Right lobe of liver (tissue), 6 donors: ENCODE measurements around the gene ZNF311. TPM values are rescaled to one million over a fixed set of nuclear protein-coding genes. Genes with fewer than 3 reads are reported as not detected.
"Not testable (repeated sequence)": the region's sequence is repeated elsewhere in the genome, so short reads cannot be mapped to it uniquely, and the experiment has no call there.

Experiments used
- ATAC-seq, 4 donors: fragments of 200-7000 bp; cut with Tn5 transposase; one replicate each; pipeline ENCODE4 v1.9.1; 2020; ENCODE audit warnings: mild to moderate bottlenecking in 4 of 4, moderate library complexity in 4 of 4
- DNase-seq, 3 donors: peaks; one replicate each; pipeline ENCODE4 v3.0.0-alpha.2; 2020
- H3K27ac ChIP-seq, 3 donors: fragments of 200-600 bp; one replicate each; pipeline ENCODE4 v1.8.0; 2022
- H3K27me3 ChIP-seq, 2 donors: fragments of 200-600 bp; one replicate each; pipeline ENCODE4 v1.8.0; 2022
- H3K36me3 ChIP-seq, 4 donors: fragments of 200-600 bp; sonication (generic) in 1 of 4; one replicate each; pipeline versions ENCODE4 v1.5.1 to v1.8.0; 2017 to 2022; ENCODE audit warnings: control low read depth in 1 of 4
- H3K4me1 ChIP-seq, 4 donors: fragments of 200-600 bp; sonication (generic) in 1 of 4; one replicate each; pipeline versions ENCODE4 v1.5.1 to v1.8.0; 2017 to 2022; ENCODE audit warnings: control low read depth in 1 of 4
- H3K4me3 ChIP-seq, 3 donors: fragments of 200-600 bp; one replicate each; pipeline ENCODE4 v1.8.0; 2022
- H3K9me3 ChIP-seq, 4 donors: fragments of 200-600 bp; sonication (generic) in 1 of 4; one replicate each; pipeline versions ENCODE4 v1.5.1 to v1.8.0; 2017 to 2022; ENCODE audit warnings: control low read depth in 1 of 4
- POLR2A ChIP-seq: fragments of 450-650 bp; IDR thresholded peaks from one replicate; pipeline ENCODE4 v1.6.1; 2017; ENCODE audit warnings: antibody characterized with exemption, mild to moderate bottlenecking
- WGBS: methylation state at CpG from one replicate; pipeline ENCODE4 v1.1.6; 2018; ENCODE audit warnings: low coverage, low lambda C conversion rate; ENCODE audit not compliant: insufficient coverage; ENCODE audit errors: missing lambda C conversion rate; 5-methylcytosine and 5-hydroxymethylcytosine counted together
- intact Hi-C, 2 donors: fragments of 100-400 bp; cut with DNase I; formaldehyde crosslinking; loops; one replicate each; pipeline versions ENCODE4 v1.11.2 to v1.14.1; 2022
- total RNA-seq, 6 experiments: library from RNA; depleted of rRNA in 2 of 6; stranded (reverse); fragments of >200 nt in 2 of 6; fragmentation: NEBNext Ultra II Directional in 3 of 6; extraction: Animal tissue kit (Norgen Biotek cat#: 25700) in 3 of 6; gene quantifications; one replicate each; pipeline versions ENCODE4 v1.1.0 to v1.2.4, GENCODE V29; 2016 to 2023
- TF ChIP-seq, protein P1 (sequence below), 4 donors: fragments of 200-600 bp in 3 of 4; fragments of 450-650 bp in 1 of 4; IDR thresholded peaks; one replicate each; pipeline versions ENCODE4 v1.5.1 to v1.8.0; 2016 to 2022; ENCODE audit warnings: antibody characterized with exemption in 4 of 4, mild to moderate bottlenecking in 2 of 4
- donor health status: DM: no; HTN: yes; CAD: no.
- donor health status: DM: no; HTN: no; CAD: no.
- donor health status: DM: no; HTN: no; CAD: no.
- donor health status: DM: no; HTN: yes; CAD: no.
- donor health status: DM: no; HTN: yes; CAD: no.

The ZNF311 gene
- total RNA-seq, 6 experiments from 2014 or later, result 0.18 to 0.62 (median 0.41) TPM

DNA sequence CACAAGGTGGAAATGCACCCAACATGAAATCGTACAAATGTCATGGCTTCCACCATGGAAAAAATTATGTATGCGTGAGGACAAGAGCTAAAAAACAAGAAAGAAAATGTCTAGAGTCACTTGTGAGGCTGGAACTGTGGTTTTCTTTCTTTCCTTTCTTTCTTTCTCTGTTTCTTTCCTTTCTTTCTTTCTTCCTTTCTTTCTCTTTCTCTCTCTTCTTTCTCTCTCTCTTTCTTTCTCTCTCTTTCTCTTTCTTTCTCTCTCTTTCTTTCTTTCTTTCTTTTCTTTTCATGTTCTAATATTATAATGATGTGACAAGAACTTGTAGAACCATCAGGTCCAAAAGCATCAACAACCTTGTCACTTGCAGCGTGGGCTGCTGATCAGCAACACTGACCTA is 28.4 kb downstream of the ZNF311 start:
- H3K4me1 ChIP-seq, result peaks cover 0 to 7% (median 0%) of the 10 kb centered on the region in 4 donors
- H3K9me3 ChIP-seq, result no peaks in the 10 kb centered on the region
- H3K4me3 ChIP-seq, result no peak overlapping the region
- no peak for TF ChIP-seq POLR2A
- TF ChIP-seq, protein P1, sequence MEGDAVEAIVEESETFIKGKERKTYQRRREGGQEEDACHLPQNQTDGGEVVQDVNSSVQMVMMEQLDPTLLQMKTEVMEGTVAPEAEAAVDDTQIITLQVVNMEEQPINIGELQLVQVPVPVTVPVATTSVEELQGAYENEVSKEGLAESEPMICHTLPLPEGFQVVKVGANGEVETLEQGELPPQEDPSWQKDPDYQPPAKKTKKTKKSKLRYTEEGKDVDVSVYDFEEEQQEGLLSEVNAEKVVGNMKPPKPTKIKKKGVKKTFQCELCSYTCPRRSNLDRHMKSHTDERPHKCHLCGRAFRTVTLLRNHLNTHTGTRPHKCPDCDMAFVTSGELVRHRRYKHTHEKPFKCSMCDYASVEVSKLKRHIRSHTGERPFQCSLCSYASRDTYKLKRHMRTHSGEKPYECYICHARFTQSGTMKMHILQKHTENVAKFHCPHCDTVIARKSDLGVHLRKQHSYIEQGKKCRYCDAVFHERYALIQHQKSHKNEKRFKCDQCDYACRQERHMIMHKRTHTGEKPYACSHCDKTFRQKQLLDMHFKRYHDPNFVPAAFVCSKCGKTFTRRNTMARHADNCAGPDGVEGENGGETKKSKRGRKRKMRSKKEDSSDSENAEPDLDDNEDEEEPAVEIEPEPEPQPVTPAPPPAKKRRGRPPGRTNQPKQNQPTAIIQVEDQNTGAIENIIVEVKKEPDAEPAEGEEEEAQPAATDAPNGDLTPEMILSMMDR (IDR thresholded peaks at IDR 0.05), result no peak
- DNase-seq (no peak), ATAC-seq (no peak)
- H3K36me3 ChIP-seq, result no peaks in the 10 kb centered on the region
- intact Hi-C loops, result no loop called here
- WGBS, result 79% methylated on average over 3 of the region's 3 CpGs
- H3K27me3 ChIP-seq, result no peaks in the 10 kb centered on the region
- H3K27ac ChIP-seq, result no peak overlapping the region

DNA sequence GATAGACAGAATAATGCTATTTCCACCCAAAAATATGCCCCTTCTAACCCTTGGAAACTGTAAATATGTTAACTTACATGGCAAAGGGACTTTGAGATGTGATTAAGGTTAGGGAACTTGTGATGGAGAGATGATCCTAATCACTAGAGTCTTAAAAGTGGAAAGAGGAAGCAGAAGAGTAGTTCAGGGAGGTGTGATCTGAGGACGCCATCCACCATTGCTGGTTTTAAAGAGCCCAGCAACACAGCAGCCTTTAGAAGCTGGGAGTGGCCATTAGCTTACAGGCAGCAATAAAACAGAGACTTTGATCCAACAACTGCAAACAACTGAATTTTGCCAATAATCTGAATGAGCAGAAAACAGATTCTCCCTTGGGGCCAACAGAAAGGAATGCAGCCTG is 30.6 kb downstream of the ZNF311 start:
- 86% methylated on average over 1 of the region's 1 CpG for WGBS
- Histone ChIP-seq H3K4me3 (no peak overlapping the region), H3K27ac (no peak overlapping the region), H3K9me3 (no peaks in the 10 kb centered on the region), H3K27me3 (no peaks in the 10 kb centered on the region), H3K4me1 (no peaks in the 10 kb centered on the region), H3K36me3 (no peaks in the 10 kb centered on the region)
- DNase-seq (no peak), ATAC-seq (no peak)
- no peak for TF ChIP-seq POLR2A
- TF ChIP-seq, protein P1 (IDR thresholded peaks at IDR 0.05), result no peak
- intact Hi-C loops, result no loop called here

DNA sequence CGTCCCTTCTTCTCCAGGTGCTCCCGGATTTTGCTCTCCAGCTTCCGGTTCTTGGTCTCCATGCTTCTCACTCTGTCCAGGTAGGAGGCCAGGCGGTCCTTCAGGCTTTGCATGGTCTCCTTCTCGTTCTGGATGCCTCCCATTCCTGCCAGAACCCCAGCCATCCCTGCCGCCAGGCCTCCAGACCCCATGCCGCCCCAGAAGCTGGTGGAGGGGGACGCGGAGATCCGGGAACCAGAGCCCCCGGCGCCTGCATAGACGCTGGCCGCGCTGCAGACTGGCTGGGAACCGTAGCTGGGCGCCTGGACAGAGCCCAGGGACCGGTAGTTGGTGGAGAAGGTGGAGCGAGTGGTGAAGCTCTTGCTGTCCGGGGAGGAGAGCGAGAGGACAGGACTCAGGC is 35.1 kb downstream of the ZNF311 start:
- H3K27me3 ChIP-seq, H3K27ac ChIP-seq, H3K9me3 ChIP-seq, H3K4me1 ChIP-seq, H3K4me3 ChIP-seq, intact Hi-C loops, ATAC-seq, H3K36me3 ChIP-seq, DNase-seq: not testable (repeated sequence)
- WGBS, result 86% methylated on average over 4 of the region's 21 CpGs

DNA sequence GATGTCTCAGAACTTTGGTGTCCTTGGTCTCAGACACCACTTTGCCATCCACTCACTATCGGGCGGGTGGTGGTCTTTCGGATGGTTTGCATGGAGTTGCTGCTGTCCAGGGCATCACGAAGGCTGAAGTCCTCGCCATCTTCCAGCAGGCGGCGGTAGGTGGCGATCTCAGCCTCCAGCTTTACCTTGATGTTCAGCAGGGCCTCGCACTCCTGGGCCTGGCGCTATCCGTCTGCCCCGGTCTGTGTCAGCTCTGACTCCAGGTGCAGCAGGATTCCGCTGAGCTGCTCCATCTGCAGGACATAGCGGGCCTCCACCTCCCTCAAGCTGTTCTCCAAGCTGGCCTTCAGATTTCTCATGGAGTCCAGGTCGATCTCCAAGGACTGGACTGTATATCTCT is 36.0 kb downstream of the ZNF311 start:
- ATAC-seq (no peak), DNase-seq (no peak)
- no peaks in the 10 kb centered on the region for H3K4me1 ChIP-seq
- H3K4me3 ChIP-seq, result no peak overlapping the region
- H3K27ac ChIP-seq, result no peak overlapping the region
- WGBS, result 73% methylated on average over 2 of the region's 15 CpGs
- TF ChIP-seq, protein P1 (IDR thresholded peaks at IDR 0.05), result no peak
- TF ChIP-seq POLR2A, result no peak
- intact Hi-C loops, result no loop called here
- H3K36me3 ChIP-seq, result no peaks in the 10 kb centered on the region
- H3K9me3 ChIP-seq, result no peaks in the 10 kb centered on the region
- no peaks in the 10 kb centered on the region for H3K27me3 ChIP-seq

DNA sequence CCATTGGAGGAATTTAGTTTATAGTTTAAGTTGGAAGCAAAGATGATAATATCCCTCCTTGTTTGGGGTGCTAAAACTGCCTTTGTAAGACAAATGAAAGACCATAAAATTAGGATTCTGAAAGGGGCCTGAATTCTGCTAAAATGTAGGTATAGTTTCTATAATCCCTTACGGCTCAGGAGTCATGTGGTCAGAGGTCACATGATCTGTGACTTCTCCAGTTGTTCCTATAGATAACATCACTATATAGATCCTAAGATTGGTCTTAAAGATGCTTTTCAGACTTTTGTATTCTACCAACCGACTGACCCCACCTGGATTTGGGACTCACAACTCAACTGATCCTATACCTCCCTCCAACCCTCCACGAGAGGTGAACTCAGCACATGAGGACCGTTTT is 36.6 kb downstream of the ZNF311 start:
- no peaks in the 10 kb centered on the region for H3K4me1 ChIP-seq
- no peak for ATAC-seq
- no peak overlapping the region for H3K27ac ChIP-seq
- no peak overlapping the region for H3K4me3 ChIP-seq
- no peaks in the 10 kb centered on the region for H3K36me3 ChIP-seq
- TF ChIP-seq POLR2A, result no peak
- TF ChIP-seq, protein P1 (IDR thresholded peaks at IDR 0.05), result no peak
- intact Hi-C loops, result no loop called here
- H3K9me3 ChIP-seq, result no peaks in the 10 kb centered on the region
- no peaks in the 10 kb centered on the region for H3K27me3 ChIP-seq
- DNase-seq, result no peak
- WGBS, result 55% methylated on average over 4 of the region's 4 CpGs
